GM21381 (cell line): ENCODE results near the gene MCM8.
A peak's percentile ranks its signal among the peaks of the same experiment; 100 is the strongest.

ENCODE experiments used
- ATAC-seq: cut with Tn5 transposase; IDR thresholded peaks from one replicate; pipeline ENCODE4 v1.9.1; 2021; ENCODE audit warnings: mild to moderate bottlenecking, moderate library complexity; ENCODE audit not compliant: unreplicated experiment

MCM8 gene

GRCh38 chr20:5950271-5951031 is at the start of gene MCM8, which contains the start of gene TRMT6:
MCM8 (plus strand) TSS chr20:5950652; CDS start chr20:5952016, 1,364 bp downstream.
TRMT6 (minus strand) TSS chr20:5950533; CDS start chr20:5950405, 128 bp downstream.
- peak; percentile 96 for ATAC-seq

DNA sequence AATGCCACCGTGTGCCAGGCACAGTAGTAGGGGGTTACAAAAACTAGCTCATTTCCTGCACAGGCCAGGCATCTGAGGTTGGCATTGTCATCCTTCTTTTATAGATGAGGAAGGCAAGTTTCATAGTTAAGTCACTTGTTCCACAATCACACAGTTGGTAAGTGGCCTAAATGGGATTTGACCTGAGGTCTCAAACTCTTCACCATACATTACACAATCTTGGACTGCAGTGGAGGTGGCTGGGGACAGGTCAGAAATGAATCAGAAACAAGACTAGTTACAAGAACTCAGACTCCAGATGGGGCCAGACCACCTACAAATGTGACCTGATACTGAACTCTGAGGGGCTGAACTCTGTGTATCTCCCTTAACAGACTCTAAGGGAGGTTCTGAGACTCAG is 49.5 kb upstream of the MCM8 start:
- ATAC-seq: no peak

DNA sequence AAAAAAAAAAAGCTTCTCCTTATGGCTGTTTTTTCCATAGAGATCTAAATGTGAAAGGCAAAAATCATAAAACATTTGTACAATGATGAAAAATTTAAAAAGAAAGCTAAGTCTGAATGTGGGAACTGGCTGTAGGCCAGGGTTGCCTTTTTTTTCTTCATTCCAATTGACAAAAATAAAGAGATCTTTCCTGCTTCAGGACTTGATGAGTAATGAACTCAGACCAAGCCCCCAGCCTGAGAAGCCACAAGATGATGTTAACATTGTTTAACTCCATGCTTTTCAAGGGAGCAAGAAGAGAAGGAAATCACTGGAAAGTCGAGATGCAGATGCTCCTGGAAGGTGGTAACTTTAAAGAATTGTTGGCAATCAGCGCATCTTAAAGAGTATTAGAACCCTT is 41.5 kb upstream of the MCM8 start:
- ATAC-seq: no peak

DNA sequence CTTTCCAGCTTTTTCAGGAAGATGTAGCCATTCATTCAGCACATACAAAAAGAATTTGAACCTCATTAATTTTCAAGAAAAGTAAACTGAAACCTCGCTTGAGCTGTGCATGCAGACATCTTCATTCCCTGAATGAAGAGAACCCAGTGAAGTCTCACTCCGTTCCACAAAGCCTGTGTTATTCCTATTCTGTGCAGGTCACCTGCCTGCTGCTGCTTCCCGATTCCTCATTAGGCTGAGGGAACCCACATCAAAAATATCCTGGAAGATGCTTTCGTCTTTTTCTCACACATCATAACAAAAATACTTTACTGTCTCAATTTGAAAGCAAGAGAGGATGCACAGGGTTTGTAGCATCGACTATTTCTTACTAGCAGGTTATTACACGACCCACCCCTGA is 40.3 kb upstream of the MCM8 start:
- ATAC-seq: no peak

DNA sequence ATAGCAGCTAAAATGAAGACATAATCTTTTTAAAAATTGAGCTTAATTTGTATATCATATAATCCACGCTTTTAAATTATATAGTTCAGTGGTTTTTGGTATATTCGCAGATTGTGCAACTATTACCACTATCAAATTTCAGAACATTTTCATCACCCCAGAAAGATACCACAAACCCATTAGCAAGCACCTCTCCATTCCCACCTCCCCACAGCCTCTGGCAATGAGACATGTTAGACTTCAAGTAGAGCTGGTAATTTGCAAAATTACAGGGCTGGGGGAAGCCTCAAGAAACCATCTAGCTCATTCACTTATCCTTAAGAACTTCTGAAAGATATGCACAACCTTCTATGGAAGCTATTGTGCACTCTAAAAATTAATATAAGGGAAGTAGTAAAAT is 37.3 kb upstream of the MCM8 start:
- no peak for ATAC-seq

DNA sequence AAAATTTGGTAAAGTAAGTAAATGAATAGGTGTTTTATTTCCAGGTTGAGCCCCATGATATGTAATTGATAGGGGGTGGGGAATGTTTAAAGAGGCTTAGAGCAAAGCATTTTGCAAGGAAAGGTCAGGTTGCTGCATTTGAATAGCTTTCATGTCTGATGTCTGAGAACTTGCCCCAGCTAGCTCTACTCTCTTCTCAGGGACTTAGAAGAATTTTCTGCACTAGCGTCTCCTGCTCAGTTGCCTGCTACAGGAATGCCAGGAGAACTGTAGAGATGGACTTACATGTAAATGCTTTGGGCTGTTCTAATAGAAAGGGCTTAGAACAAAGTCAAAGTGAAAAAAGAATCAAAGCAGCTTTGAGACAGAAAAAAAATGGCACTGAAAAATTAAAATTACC is 35.6 kb upstream of the MCM8 start:
- no peak for ATAC-seq

DNA sequence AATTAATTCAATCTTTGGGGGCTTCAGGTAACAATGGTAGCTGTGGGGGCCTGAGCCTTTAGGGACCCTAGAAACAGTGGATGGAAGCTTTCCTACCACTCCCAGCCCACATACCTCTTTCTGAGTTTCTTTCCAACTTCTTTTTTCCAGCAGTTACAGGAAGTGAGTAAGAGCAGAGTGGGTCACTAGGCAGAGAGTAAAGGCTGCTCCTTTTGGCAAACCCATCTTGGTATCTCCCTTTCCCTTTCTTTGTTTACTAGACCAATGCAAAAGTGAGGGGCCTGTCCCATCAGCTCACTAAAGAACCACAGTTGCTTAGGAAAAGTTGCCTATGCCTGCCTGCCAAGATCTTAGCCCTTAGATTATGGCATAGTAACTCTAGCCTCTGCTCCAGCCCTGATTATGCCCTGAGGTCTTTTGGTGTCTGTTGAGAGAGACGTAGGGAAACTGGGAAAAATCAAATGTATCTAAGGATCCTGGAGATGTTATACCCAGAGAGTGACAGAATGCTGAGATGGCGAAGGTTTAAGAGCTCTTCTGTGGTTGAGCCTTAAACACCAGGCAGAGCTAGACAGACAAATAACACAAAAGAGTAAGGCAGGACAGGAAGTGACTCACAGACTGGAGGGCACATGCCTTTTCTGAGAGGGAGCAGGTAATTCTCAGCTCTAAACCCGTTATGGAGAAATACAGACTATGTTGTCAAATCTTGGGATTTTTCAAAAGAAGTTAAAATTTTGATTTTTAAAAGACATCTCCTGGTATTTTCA is 31.4 kb upstream of the MCM8 start:
- ATAC-seq: no peak

- no peak for ATAC-seq
Observed at GRCh38 chr20:5919626-5920544, 30.6 kb upstream of the MCM8 start.

GRCh38 chr20:5920581-5920980 is 29.9 kb upstream of the MCM8 start:
- ATAC-seq: no peak

DNA sequence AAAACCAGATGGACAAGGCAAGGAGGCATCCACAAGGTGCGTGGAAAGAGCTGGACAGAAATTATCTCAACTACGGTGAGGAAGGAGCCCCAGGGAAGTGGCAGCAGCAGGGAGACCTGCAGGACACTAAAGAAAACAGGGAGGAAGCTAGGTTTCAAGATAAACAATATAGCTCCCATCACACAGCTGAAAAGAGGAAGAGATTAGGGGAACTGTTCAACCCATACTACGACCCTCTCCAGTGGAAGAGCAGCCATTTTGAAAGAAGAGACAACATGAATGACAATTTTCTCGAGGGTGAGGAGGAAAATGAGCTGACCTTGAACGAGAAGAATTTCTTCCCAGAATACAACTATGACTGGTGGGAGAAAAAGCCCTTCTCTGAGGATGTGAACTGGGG is 27.0 kb upstream of the MCM8 start:
- ATAC-seq: no peak

- no peak for ATAC-seq
Observed at GRCh38 chr20:5925551-5925950, 24.9 kb upstream of the MCM8 start.

GRCh38 chr20:5927749-5928462 is 22.5 kb upstream of the MCM8 start:
- no peak for ATAC-seq

- ATAC-seq: no peak
Observed at GRCh38 chr20:5928836-5929715, 21.4 kb upstream of the MCM8 start.

- no peak for ATAC-seq
Observed at GRCh38 chr20:5931411-5931810, 19.0 kb upstream of the MCM8 start.

DNA sequence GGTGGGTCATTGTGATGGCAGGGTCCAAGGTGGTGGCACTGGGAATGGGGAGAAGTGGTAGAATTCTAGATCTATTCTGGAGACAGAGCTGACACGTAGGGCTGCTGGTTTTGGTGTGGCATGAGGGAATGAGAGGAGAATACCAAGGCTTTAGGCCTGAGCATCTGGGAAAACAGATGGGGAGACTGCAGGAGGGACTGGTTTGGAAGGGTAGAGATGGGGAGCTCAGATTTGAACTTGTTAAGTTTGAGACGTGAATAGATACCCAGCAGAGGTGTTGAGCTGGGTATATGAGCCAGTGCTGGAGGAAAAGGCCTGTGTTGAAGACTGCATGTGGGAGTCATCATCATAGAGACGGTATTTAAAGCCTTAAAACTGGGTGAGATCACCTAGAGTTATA is 17.7 kb upstream of the MCM8 start:
- no peak for ATAC-seq

- no peak for ATAC-seq
Observed at GRCh38 chr20:5933802-5934436, 16.5 kb upstream of the MCM8 start.

- no peak for ATAC-seq
Observed at GRCh38 chr20:5935384-5935783, 15.1 kb upstream of the MCM8 start.

DNA sequence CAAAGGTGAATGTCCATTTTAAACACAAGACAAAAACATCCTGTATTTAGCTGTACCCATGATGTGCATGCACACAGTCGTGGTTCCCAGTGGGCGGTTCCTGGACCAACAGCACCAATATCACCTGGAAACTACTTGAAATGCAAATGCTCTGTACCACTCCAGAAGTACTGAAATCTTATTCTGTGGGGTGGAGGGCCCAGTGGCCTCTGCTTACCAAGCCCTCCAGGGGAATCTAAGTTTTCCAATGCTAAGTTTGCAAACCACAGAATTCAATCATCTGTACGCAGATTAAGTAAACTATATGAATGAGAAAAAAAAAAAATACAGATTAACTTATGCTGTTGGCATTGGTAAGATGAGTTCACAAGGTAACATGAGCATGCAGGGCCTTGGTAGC is 14.2 kb upstream of the MCM8 start:
- no peak for ATAC-seq

GRCh38 chr20:5938456-5939029 is 11.9 kb upstream of the MCM8 start:
- ATAC-seq: no peak
